Right lobe of liver (tissue), 6 donors: ENCODE data around the gene GSDME. TPM values are rescaled to one million over a fixed set of nuclear protein-coding genes. Genes with fewer than 3 reads are reported as not detected.
A peak's percentile ranks its signal among the peaks of the same experiment; 100 is the strongest.

ENCODE experiments used
- ATAC-seq, 4 donors: fragments of 200-7000 bp; cut with Tn5 transposase; one replicate each; pipeline ENCODE4 v1.9.1; 2020; ENCODE audit warnings: mild to moderate bottlenecking in 4 of 4, moderate library complexity in 4 of 4
- DNase-seq, 3 donors: peaks; one replicate each; pipeline ENCODE4 v3.0.0-alpha.2; 2020
- H3K27ac ChIP-seq, 3 donors: fragments of 200-600 bp; one replicate each; pipeline ENCODE4 v1.8.0; 2022
- H3K27me3 ChIP-seq, 2 donors: fragments of 200-600 bp; one replicate each; pipeline ENCODE4 v1.8.0; 2022
- H3K36me3 ChIP-seq, 4 donors: fragments of 200-600 bp; sonication (generic) in 1 of 4; one replicate each; pipeline versions ENCODE4 v1.5.1 to v1.8.0; 2017 to 2022; ENCODE audit warnings: control low read depth in 1 of 4
- H3K4me1 ChIP-seq, 4 donors: fragments of 200-600 bp; sonication (generic) in 1 of 4; one replicate each; pipeline versions ENCODE4 v1.5.1 to v1.8.0; 2017 to 2022; ENCODE audit warnings: control low read depth in 1 of 4
- H3K4me3 ChIP-seq, 3 donors: fragments of 200-600 bp; one replicate each; pipeline ENCODE4 v1.8.0; 2022
- H3K9me3 ChIP-seq, 4 donors: fragments of 200-600 bp; sonication (generic) in 1 of 4; one replicate each; pipeline versions ENCODE4 v1.5.1 to v1.8.0; 2017 to 2022; ENCODE audit warnings: control low read depth in 1 of 4
- CTCF ChIP-seq, 4 donors: fragments of 200-600 bp in 3 of 4; fragments of 450-650 bp in 1 of 4; IDR thresholded peaks; one replicate each; pipeline versions ENCODE4 v1.5.1 to v1.8.0; 2016 to 2022; ENCODE audit warnings: antibody characterized with exemption in 4 of 4, mild to moderate bottlenecking in 2 of 4
- POLR2A ChIP-seq: fragments of 450-650 bp; IDR thresholded peaks from one replicate; pipeline ENCODE4 v1.6.1; 2017; ENCODE audit warnings: antibody characterized with exemption, mild to moderate bottlenecking
- WGBS: methylation state at CpG from one replicate; pipeline ENCODE4 v1.1.6; 2018; ENCODE audit warnings: low coverage, low lambda C conversion rate; ENCODE audit not compliant: insufficient coverage; ENCODE audit errors: missing lambda C conversion rate; 5-methylcytosine and 5-hydroxymethylcytosine counted together
- intact Hi-C, 2 donors: fragments of 100-400 bp; cut with DNase I; formaldehyde crosslinking; loops; one replicate each; pipeline versions ENCODE4 v1.11.2 to v1.14.1; 2022
- total RNA-seq, 6 experiments: library from RNA; depleted of rRNA in 2 of 6; stranded (reverse); fragments of >200 nt in 2 of 6; fragmentation: NEBNext Ultra II Directional in 3 of 6; extraction: Animal tissue kit (Norgen Biotek cat#: 25700) in 3 of 6; gene quantifications; one replicate each; pipeline versions ENCODE4 v1.1.0 to v1.2.4, GENCODE V29; 2016 to 2023
- donor health status: DM: no; HTN: yes; CAD: no.
- donor health status: DM: no; HTN: no; CAD: no.
- donor health status: DM: no; HTN: no; CAD: no.
- donor health status: DM: no; HTN: yes; CAD: no.
- donor health status: DM: no; HTN: yes; CAD: no.

Gene GSDME
- total RNA-seq, 6 experiments from 2014 or later, result 3.1 to 10.2 (median 5.8) TPM

- Histone ChIP-seq H3K4me3 (no peak overlapping the region), H3K4me1 (no peaks in the 10 kb centered on the region), H3K36me3 (no peaks in the 10 kb centered on the region), H3K27ac (no peak overlapping the region), H3K27me3 (no peaks in the 10 kb centered on the region), H3K9me3 (no peaks in the 10 kb centered on the region)
- WGBS, result 77% methylated on average over 3 of the region's 3 CpGs
- ATAC-seq (no peak), DNase-seq (no peak)
- intact Hi-C loops, result no loop called here
- TF ChIP-seq CTCF (IDR thresholded peaks at IDR 0.05) (no peak), POLR2A (no peak)
Observed at GRCh38 chr7:24777806-24778205, 20.5 kb upstream of the GSDME start.

- ATAC-seq, result no peak
Observed at GRCh38 chr7:24773646-24774045, 16.4 kb upstream of the GSDME start.

GRCh38 chr7:24769851-24770250, 12.6 kb upstream of the GSDME start:
- no peaks in the 10 kb centered on the region for H3K36me3 ChIP-seq
- intact Hi-C loops, result no loop called here
- 13% methylated on average over 1 of the region's 2 CpGs for WGBS
- no peak overlapping the region for H3K4me3 ChIP-seq
- ATAC-seq, result peak in 2 of 4 donors; percentile 37 to 54
- TF ChIP-seq CTCF (IDR thresholded peaks at IDR 0.05) (no peak), POLR2A (no peak)
- no peak overlapping the region for H3K27ac ChIP-seq
- no peaks in the 10 kb centered on the region for H3K27me3 ChIP-seq
- no peaks in the 10 kb centered on the region for H3K4me1 ChIP-seq
- no peaks in the 10 kb centered on the region for H3K9me3 ChIP-seq
- no peak for DNase-seq

More at GRCh38 chr7:24773646-24774045, 16.4 kb upstream of the GSDME start:
- no peak for TF ChIP-seq POLR2A
- no peak for TF ChIP-seq CTCF (IDR thresholded peaks at IDR 0.05)
- intact Hi-C loops, result no loop called here
- no peak for DNase-seq
- no peaks in the 10 kb centered on the region for H3K36me3 ChIP-seq
- H3K4me1 ChIP-seq, result no peaks in the 10 kb centered on the region
- no peaks in the 10 kb centered on the region for H3K27me3 ChIP-seq
- H3K4me3 ChIP-seq, result no peak overlapping the region
- no peaks in the 10 kb centered on the region for H3K9me3 ChIP-seq
- no peak overlapping the region for H3K27ac ChIP-seq

GRCh38 chr7:24769014-24769830, 12.0 kb upstream of the GSDME start:
- no peak overlapping the region for H3K4me3 ChIP-seq
- no peaks in the 10 kb centered on the region for H3K9me3 ChIP-seq
- no peak for DNase-seq
- 71% methylated on average over 6 of the region's 9 CpGs for WGBS
- TF ChIP-seq POLR2A (no peak), CTCF (IDR thresholded peaks at IDR 0.05) (no peak)
- H3K27ac ChIP-seq, result no peak overlapping the region
- no peaks in the 10 kb centered on the region for H3K27me3 ChIP-seq
- H3K36me3 ChIP-seq, result no peaks in the 10 kb centered on the region
- no peak for ATAC-seq
- H3K4me1 ChIP-seq, result no peaks in the 10 kb centered on the region
- intact Hi-C loops, result no loop called here
